Measurements from ENCODE around the gene TMEM156.

- TF ChIP-seq, protein P1, sequence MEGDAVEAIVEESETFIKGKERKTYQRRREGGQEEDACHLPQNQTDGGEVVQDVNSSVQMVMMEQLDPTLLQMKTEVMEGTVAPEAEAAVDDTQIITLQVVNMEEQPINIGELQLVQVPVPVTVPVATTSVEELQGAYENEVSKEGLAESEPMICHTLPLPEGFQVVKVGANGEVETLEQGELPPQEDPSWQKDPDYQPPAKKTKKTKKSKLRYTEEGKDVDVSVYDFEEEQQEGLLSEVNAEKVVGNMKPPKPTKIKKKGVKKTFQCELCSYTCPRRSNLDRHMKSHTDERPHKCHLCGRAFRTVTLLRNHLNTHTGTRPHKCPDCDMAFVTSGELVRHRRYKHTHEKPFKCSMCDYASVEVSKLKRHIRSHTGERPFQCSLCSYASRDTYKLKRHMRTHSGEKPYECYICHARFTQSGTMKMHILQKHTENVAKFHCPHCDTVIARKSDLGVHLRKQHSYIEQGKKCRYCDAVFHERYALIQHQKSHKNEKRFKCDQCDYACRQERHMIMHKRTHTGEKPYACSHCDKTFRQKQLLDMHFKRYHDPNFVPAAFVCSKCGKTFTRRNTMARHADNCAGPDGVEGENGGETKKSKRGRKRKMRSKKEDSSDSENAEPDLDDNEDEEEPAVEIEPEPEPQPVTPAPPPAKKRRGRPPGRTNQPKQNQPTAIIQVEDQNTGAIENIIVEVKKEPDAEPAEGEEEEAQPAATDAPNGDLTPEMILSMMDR (IDR thresholded peaks at IDR 0.05) = no peak
- no peak for TF ChIP-seq RFX5 (IDR thresholded peaks at IDR 0.05; ENCODE audit: low read length)
- TF ChIP-seq, protein P2, sequence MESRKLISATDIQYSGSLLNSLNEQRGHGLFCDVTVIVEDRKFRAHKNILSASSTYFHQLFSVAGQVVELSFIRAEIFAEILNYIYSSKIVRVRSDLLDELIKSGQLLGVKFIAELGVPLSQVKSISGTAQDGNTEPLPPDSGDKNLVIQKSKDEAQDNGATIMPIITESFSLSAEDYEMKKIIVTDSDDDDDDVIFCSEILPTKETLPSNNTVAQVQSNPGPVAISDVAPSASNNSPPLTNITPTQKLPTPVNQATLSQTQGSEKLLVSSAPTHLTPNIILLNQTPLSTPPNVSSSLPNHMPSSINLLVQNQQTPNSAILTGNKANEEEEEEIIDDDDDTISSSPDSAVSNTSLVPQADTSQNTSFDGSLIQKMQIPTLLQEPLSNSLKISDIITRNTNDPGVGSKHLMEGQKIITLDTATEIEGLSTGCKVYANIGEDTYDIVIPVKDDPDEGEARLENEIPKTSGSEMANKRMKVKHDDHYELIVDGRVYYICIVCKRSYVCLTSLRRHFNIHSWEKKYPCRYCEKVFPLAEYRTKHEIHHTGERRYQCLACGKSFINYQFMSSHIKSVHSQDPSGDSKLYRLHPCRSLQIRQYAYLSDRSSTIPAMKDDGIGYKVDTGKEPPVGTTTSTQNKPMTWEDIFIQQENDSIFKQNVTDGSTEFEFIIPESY (IDR thresholded peaks at IDR 0.05; ENCODE audit: borderline replicate concordance, low read depth) = no peak
- TF ChIP-seq NFIC (IDR thresholded peaks at IDR 0.05; ENCODE audit: borderline replicate concordance) = no peak
- TF ChIP-seq FOXM1 (IDR thresholded peaks at IDR 0.05; ENCODE audit: low read depth) = no peak
- TF ChIP-seq EZH2phosphoT487 (IDR thresholded peaks at IDR 0.05; ENCODE audit: borderline replicate concordance, low read depth) = no peak
- TF ChIP-seq SMC3 (IDR thresholded peaks at IDR 0.05; ENCODE audit: low read depth, low read length) = no peak
- no peak for TF ChIP-seq USF2 (IDR thresholded peaks at IDR 0.05; ENCODE audit: borderline replicate concordance, low read depth, low read length)
- no peak for TF ChIP-seq USF1 (IDR thresholded peaks at IDR 0.05; ENCODE audit: borderline replicate concordance, low read depth)
Measured at GRCh38 chr4:39042366-39042765, 10.2 kb upstream of the TMEM156 start.
